K562 (cell line): ENCODE measurements around the gene SH2D3A. TPM values are rescaled to one million over a fixed set of nuclear protein-coding genes. Genes with fewer than 3 reads are reported as not detected.
A peak's percentile ranks its signal among the peaks of the same experiment; 100 is the strongest.

Experiments used
- ATAC-seq: fragments of 200-7000 bp; cut with Tn5 transposase; 3 replicates; pipeline ENCODE4 v1.9.1; 2020; ENCODE audit warnings: moderate library complexity
- BruUV-seq: library from RNA; stranded (reverse); fragments of 400-500 nt; replicated peaks from 2 replicates; lab custom pipeline; 2021; lab: Mats Ljungman, UMichigan
- CTCF ChIA-PET: fragments of 300-600 bp; formaldehyde crosslinking; extraction: SDS; loops from one replicate; lab custom pipeline; 2021; ENCODE audit warnings: low intra/inter-chr PET ratio; lab: Yijun Ruan, JAX
- POLR2A ChIA-PET: fragments of 300-600, 350-650 bp; sonication (Branson Sonifier 250); formaldehyde crosslinking; extraction: SDS; loops from one replicate; lab custom pipeline; 2021; ENCODE audit warnings: antibody characterized with exemption, inconsistent platforms; lab: Yijun Ruan, JAX
- DNase-seq, 4 experiments: peaks; one replicate each; pipeline versions ENCODE4 v3.0.0 to v3.0.0-alpha.2; 2011 to 2018; ENCODE audit warnings: low spot score in 3 of 4, mixed read lengths in 3 of 4; ENCODE audit errors: extremely low read depth in 1 of 4
- FAIRE-seq: peaks from 2 replicates; lab custom pipeline; 2011; peaks lifted over from hg19 to GRCh38; lab: Jason Lieb, UNC
- H2AFZ ChIP-seq: 2 replicates; pipeline ENCODE4 v1.6.0; 2011; ENCODE audit warnings: low read depth, low read length, control low read depth, inconsistent platforms
- H3K27ac ChIP-seq: fragments of 200-600 bp; 3 replicates; pipeline ENCODE4 v1.8.0; 2011; ENCODE audit warnings: low read depth, mild to moderate bottlenecking, control low read depth, inconsistent platforms, low read length, moderate library complexity, mixed read lengths; ENCODE audit errors: extremely low read depth
- H3K27me3 ChIP-seq, 2 experiments: fragments of 300-600 bp in 1 of 2; 2 replicates in 1 of 2; 3 replicates in 1 of 2; pipeline versions ENCODE4 v1.6.0 to v1.8.0; 2011; ENCODE audit warnings: inconsistent platforms in 2 of 2, low read length in 2 of 2, mild to moderate bottlenecking in 1 of 2, mixed read lengths in 1 of 2, moderate library complexity in 1 of 2; ENCODE audit not compliant: control insufficient read depth in 2 of 2, insufficient read depth in 2 of 2
- H3K36me3 ChIP-seq: fragments of 300-600 bp; 3 replicates; pipeline ENCODE4 v1.8.0; 2011; ENCODE audit warnings: mild to moderate bottlenecking, low read length, inconsistent platforms; ENCODE audit not compliant: control insufficient read depth, insufficient read depth
- H3K4me1 ChIP-seq, 2 experiments: fragments of 200-600 bp in 1 of 2; replicated peaks in 1 of 2; 2 replicates in 1 of 2; 3 replicates in 1 of 2; pipeline versions ENCODE4 v1.5.1 to v1.8.0; 2011; ENCODE audit warnings: inconsistent platforms in 2 of 2, low read length in 2 of 2, mild to moderate bottlenecking in 1 of 2, mixed read lengths in 1 of 2, moderate library complexity in 1 of 2; ENCODE audit not compliant: control insufficient read depth in 2 of 2, insufficient read depth in 2 of 2
- H3K4me2 ChIP-seq: 2 replicates; pipeline ENCODE4 v1.6.1; 2011; ENCODE audit warnings: low read length, control low read depth, inconsistent platforms, mixed read lengths; ENCODE audit not compliant: insufficient read depth
- H3K4me3 ChIP-seq: fragments of 200-600 bp; sonication (generic), shearing (Covaris generic); 2 replicates; pipeline ENCODE4 v1.5.1; 2016; ENCODE audit warnings: control low read depth, inconsistent platforms
- H3K79me2 ChIP-seq: fragments of 200-600 bp; 3 replicates; pipeline ENCODE4 v1.8.0; 2011; ENCODE audit warnings: low read length, inconsistent platforms; ENCODE audit not compliant: control insufficient read depth, insufficient read depth
- H3K9ac ChIP-seq, 2 experiments: 2 replicates each; pipeline versions ENCODE4 v1.6.0 to v1.6.1; 2011; ENCODE audit warnings: low read depth in 2 of 2, low read length in 2 of 2, control low read depth in 1 of 2, inconsistent platforms in 1 of 2, mild to moderate bottlenecking in 1 of 2, mixed read lengths in 1 of 2; ENCODE audit not compliant: insufficient read depth in 1 of 2
- H3K9me1 ChIP-seq: one replicate; pipeline ENCODE4 v1.6.0; 2011; ENCODE audit warnings: inconsistent platforms, mild to moderate bottlenecking, low read length, moderate library complexity; ENCODE audit not compliant: control insufficient read depth, insufficient read depth
- H3K9me3 ChIP-seq: replicated peaks from 2 replicates; pipeline ENCODE4 v1.5.1; 2011; ENCODE audit warnings: low read depth, low read length, inconsistent platforms; ENCODE audit not compliant: control insufficient read depth, insufficient read depth
- H4K20me1 ChIP-seq: replicated peaks from 2 replicates; pipeline ENCODE4 v1.6.1; 2011; ENCODE audit warnings: low read length, inconsistent platforms, mixed read lengths; ENCODE audit not compliant: control insufficient read depth, insufficient read depth
- SIN3A ChIP-seq, 2 experiments: fragments of 150-350 bp in 1 of 2; IDR thresholded peaks; 2 replicates each; pipeline ENCODE4 v1.6.1; 2011 to 2016; ENCODE audit warnings: borderline replicate concordance in 2 of 2, low read depth in 2 of 2, low read length in 2 of 2, mild to moderate bottlenecking in 2 of 2, moderate library complexity in 2 of 2; ENCODE audit not compliant: control insufficient read depth in 1 of 2
- WGBS: fragments of 100-300 bp; shearing (Covaris generic); methylation state at CpG from one replicate; pipeline ENCODE4 v1.1.6; 2016; ENCODE audit warnings: low coverage, mixed read lengths; ENCODE audit not compliant: insufficient coverage; ENCODE audit errors: missing lambda C conversion rate; 5-methylcytosine and 5-hydroxymethylcytosine counted together
- in situ Hi-C: fragments of 300-500 bp; cut with MboI; formaldehyde crosslinking; loops from 4 replicates; pipeline ENCODE4 v1.15.0; 2018; ENCODE audit warnings: inconsistent platforms, mixed read lengths
- intact Hi-C: fragments of 100-400 bp; cut with micrococcal nuclease; formaldehyde crosslinking; loops from 2 replicates; pipeline ENCODE4 v1.14.2; 2022
- polyA plus RNA-seq, 8 experiments: library from polyadenylated mRNA; depleted of rRNA in 4 of 8; stranded (reverse) in 5 of 8; unstranded in 3 of 8; fragments of >200 nt; fragmentation: Nextera tagmentation in 2 of 8; fragmentation: Illumina TruSeq in 1 of 8; extraction: Ambion mirVana in 2 of 8; extraction: Trizol in 1 of 8; gene quantifications; 2 replicates each; pipeline versions ENCODE4 v1.2.1 to v1.2.3, GENCODE V29; 2011 to 2014; ENCODE audit warnings: inconsistent platforms in 1 of 8, missing spikeins in 1 of 8
- total RNA-seq, 7 experiments: library from RNA; depleted of rRNA in 6 of 7; stranded (reverse); fragments of >200 nt in 6 of 7; fragmentation: Illumina TruSeq in 2 of 7; extraction: Trizol in 2 of 7; gene quantifications; 2 replicates each; pipeline versions ENCODE4 v1.2.1 to v1.2.3, GENCODE V29; 2011 to 2021; ENCODE audit warnings: low replicate concordance in 1 of 7
- TF ChIP-seq, protein P1 (sequence below): fragments of 450-650 bp; IDR thresholded peaks from 2 replicates; pipeline ENCODE4 v1.6.1; 2017; ENCODE audit warnings: antibody characterized with exemption, mild to moderate bottlenecking

Gene SH2D3A
- total and polyA plus RNA-seq, 9 of the 15 experiments (the other 6 are each of a cell fraction or from before 2014, with no cell fraction given) = 0.75 to 26.3 (median 8.9) TPM

DNA sequence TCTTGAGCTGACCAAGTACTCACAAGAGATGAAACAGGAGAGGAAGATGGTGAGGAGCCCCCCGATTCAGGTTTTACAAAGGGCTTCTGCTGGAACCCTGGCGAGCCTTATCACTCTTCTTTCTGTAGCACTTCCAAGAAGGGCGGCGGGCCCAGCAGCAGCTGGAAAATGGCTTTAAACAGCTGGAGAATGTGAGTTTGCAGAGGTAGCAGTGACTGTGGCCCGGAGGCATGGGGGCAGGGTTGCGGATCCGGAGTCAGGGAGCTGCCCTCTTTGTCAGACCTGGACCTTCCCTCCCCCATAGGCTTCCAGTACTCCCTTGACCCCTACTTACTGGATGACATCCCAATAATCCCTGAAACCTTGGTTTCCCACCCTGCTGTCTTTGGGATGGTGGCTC lies 24.2 kb downstream of the SH2D3A start:
- BruUV-seq = no TSS peak
- Histone ChIP-seq H3K9ac (peak overlapping the region in 1 of 2 experiments; percentile 67; a peak in 1 of 4 replicates), H3K4me3 (no peak overlapping the region), H3K9me1 (no peaks in the 10 kb centered on the region), H2AFZ (no peak overlapping the region), H3K79me2 (peaks cover 25% of the 10 kb centered on the region), H3K27me3 (no peaks in the 10 kb centered on the region), H3K27ac (no peak overlapping the region), H3K36me3 (peaks cover 68% of the 10 kb centered on the region; the same call in 2 of the 3 replicates), H3K4me1 (peaks cover 17 to 54% of the 10 kb centered on the region in 2 experiments), H4K20me1 (no peaks in the 10 kb centered on the region; the same call in 1 of the 2 replicates), H3K9me3 (no peaks in the 10 kb centered on the region), H3K4me2 (no peak overlapping the region)
- intact Hi-C loops = no loop called here
- FAIRE-seq (no peak), ATAC-seq (no peak), DNase-seq (no peak)
- WGBS = 63% methylated on average over 5 of the region's 7 CpGs
- TF ChIP-seq, protein P1, sequence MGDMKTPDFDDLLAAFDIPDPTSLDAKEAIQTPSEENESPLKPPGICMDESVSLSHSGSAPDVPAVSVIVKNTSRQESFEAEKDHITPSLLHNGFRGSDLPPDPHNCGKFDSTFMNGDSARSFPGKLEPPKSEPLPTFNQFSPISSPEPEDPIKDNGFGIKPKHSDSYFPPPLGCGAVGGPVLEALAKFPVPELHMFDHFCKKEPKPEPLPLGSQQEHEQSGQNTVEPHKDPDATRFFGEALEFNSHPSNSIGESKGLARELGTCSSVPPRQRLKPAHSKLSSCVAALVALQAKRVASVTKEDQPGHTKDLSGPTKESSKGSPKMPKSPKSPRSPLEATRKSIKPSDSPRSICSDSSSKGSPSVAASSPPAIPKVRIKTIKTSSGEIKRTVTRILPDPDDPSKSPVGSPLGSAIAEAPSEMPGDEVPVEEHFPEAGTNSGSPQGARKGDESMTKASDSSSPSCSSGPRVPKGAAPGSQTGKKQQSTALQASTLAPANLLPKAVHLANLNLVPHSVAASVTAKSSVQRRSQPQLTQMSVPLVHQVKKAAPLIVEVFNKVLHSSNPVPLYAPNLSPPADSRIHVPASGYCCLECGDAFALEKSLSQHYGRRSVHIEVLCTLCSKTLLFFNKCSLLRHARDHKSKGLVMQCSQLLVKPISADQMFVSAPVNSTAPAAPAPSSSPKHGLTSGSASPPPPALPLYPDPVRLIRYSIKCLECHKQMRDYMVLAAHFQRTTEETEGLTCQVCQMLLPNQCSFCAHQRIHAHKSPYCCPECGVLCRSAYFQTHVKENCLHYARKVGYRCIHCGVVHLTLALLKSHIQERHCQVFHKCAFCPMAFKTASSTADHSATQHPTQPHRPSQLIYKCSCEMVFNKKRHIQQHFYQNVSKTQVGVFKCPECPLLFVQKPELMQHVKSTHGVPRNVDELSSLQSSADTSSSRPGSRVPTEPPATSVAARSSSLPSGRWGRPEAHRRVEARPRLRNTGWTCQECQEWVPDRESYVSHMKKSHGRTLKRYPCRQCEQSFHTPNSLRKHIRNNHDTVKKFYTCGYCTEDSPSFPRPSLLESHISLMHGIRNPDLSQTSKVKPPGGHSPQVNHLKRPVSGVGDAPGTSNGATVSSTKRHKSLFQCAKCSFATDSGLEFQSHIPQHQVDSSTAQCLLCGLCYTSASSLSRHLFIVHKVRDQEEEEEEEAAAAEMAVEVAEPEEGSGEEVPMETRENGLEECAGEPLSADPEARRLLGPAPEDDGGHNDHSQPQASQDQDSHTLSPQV = no peak
- TF ChIP-seq SIN3A (IDR thresholded peaks at IDR 0.05; ENCODE audit: borderline replicate concordance in 2 of 2, control insufficient read depth in 1 of 2, low read depth in 2 of 2, low read length in 2 of 2) = 0 out of 4 replicates have a peak, but pooled peaks of 1 of the 2 experiments have one; percentile 37
- POLR2A ChIA-PET = interaction anchor here (0.6 to 1.9 kb wide), 3 partner anchors 11 to 142 kb away, joined by 3 to 11 read pairs (median 3); no protein-coding TSS in a partner anchor
- in situ Hi-C loops = no loop called here
- CTCF ChIA-PET = no interaction called here
